HFFc6 (cell line): ENCODE data around the gene CTDSPL2. TPM values are rescaled to one million over a fixed set of nuclear protein-coding genes. Genes with fewer than 3 reads are reported as not detected.

ENCODE experiments used
- DNase-seq: peaks from one replicate; pipeline ENCODE4 v3.0.0-alpha.2; 2018
- H3K27ac Mint-ChIP-seq: 2 replicates; pipeline ENCODE4 v1.8.0; 2020; ENCODE audit warnings: mild to moderate bottlenecking, mixed read lengths
- H3K27me3 Mint-ChIP-seq: 2 replicates; pipeline ENCODE4 v1.8.0; 2021; ENCODE audit warnings: mild to moderate bottlenecking, moderate library complexity, mixed read lengths; ENCODE audit not compliant: insufficient read depth
- H3K36me3 Mint-ChIP-seq: 2 replicates; pipeline ENCODE4 v1.8.0; 2021; ENCODE audit warnings: low read depth, mixed read lengths
- H3K4me1 Mint-ChIP-seq: 2 replicates; pipeline ENCODE4 v1.8.0; 2020; ENCODE audit warnings: low read depth, mixed read lengths
- H3K4me3 Mint-ChIP-seq: 2 replicates; pipeline ENCODE4 v1.8.0; 2020; ENCODE audit warnings: mild to moderate bottlenecking, moderate library complexity, mixed read lengths
- H3K9me3 Mint-ChIP-seq: 2 replicates; pipeline ENCODE4 v1.8.0; 2020; ENCODE audit warnings: mild to moderate bottlenecking, mixed read lengths
- CTCF ChIP-seq: fragments of 200-600 bp; sonication (generic); IDR thresholded peaks from 2 replicates; pipeline ENCODE4 v1.5.0; 2021; ENCODE audit warnings: antibody characterized with exemption, mild to moderate bottlenecking
- total RNA-seq, 6 experiments: library from RNA; stranded (reverse); fragmentation: NEBNext Ultra II Directional; extraction: Animal tissue kit (Norgen Biotek cat#: 25700); gene quantifications; 2 replicates in 1 of 6; 3 replicates in 5 of 6; pipeline ENCODE4 v1.2.3, GENCODE V29; 2021

CTDSPL2 gene
- total RNA-seq, 6 experiments from 2014 or later: 19.8 to 32.7 (median 30.6) TPM

GRCh38 chr15:44573386-44573785, 146.0 kb downstream of the CTDSPL2 start:
- H3K4me1 Mint-ChIP-seq: no peaks in the 10 kb centered on the region
- no peak overlapping the region for H3K27ac Mint-ChIP-seq
- H3K27me3 Mint-ChIP-seq: no peaks in the 10 kb centered on the region; the same call in 1 of the 2 replicates
- DNase-seq: no peak
- H3K36me3 Mint-ChIP-seq: 0 out of 2 replicates have a peak, but pooled peaks cover 6% of the 10 kb centered on the region
- TF ChIP-seq CTCF: no peak
- no peak overlapping the region for H3K4me3 Mint-ChIP-seq
- H3K9me3 Mint-ChIP-seq: no peaks in the 10 kb centered on the region

- TF ChIP-seq CTCF: no peak
- H3K36me3 Mint-ChIP-seq: 0 out of 2 replicates have a peak, but pooled peaks cover 6% of the 10 kb centered on the region
- no peaks in the 10 kb centered on the region for H3K4me1 Mint-ChIP-seq
- H3K27ac Mint-ChIP-seq: no peak overlapping the region
- no peaks in the 10 kb centered on the region; the same call in 1 of the 2 replicates for H3K27me3 Mint-ChIP-seq
- no peak overlapping the region for H3K4me3 Mint-ChIP-seq
- no peaks in the 10 kb centered on the region for H3K9me3 Mint-ChIP-seq
- no peak for DNase-seq
Observed at GRCh38 chr15:44574734-44575133, 147.3 kb downstream of the CTDSPL2 start.

Other genes with a start within 250 kb of the CTDSPL2 start
- 1 to 10 TPM in 1 of 6 experiments, under 1 TPM in 5; 0.67 to 1.1 (median 0.94) TPM for gene FRMD5, start 232.4 kb upstream of the CTDSPL2 start, total RNA-seq
- gene GOLM2, start 138.9 kb upstream of the CTDSPL2 start, total RNA-seq: 100 to 1,000 TPM in 1 of 6 experiments, 10 to 100 TPM in 5; 78.7 to 110 (median 94.3) TPM
- gene EIF3J, start 109.5 kb downstream of the CTDSPL2 start, total RNA-seq: 100 to 1,000 TPM in 1 of 6 experiments, 10 to 100 TPM in 5; 83.2 to 120 (median 87.5) TPM
- 10 to 100 TPM; 28.0 to 34.1 (median 31.2) TPM for gene SPG11, start 236.0 kb downstream of the CTDSPL2 start, total RNA-seq